IgD-negative memory B cell (primary cell): ENCODE data around the gene ASIC2. TPM values are rescaled to one million over a fixed set of nuclear protein-coding genes. Genes with fewer than 3 reads are reported as not detected.

Source experiments
- H3K27ac Mint-ChIP-seq, 3 donors: one replicate each; pipeline ENCODE4 v1.8.0; 2020 to 2022; ENCODE audit warnings: mild to moderate bottlenecking in 3 of 3, mixed read lengths in 3 of 3, moderate library complexity in 1 of 3
- H3K27me3 Mint-ChIP-seq: one replicate; pipeline ENCODE4 v1.8.0; 2021; ENCODE audit warnings: mixed read lengths
- H3K36me3 Mint-ChIP-seq: one replicate; pipeline ENCODE4 v1.8.0; 2020; ENCODE audit warnings: mild to moderate bottlenecking, mixed read lengths
- H3K4me1 Mint-ChIP-seq, 3 donors: one replicate each; pipeline ENCODE4 v1.8.0; 2020 to 2022; ENCODE audit warnings: mixed read lengths in 3 of 3, mild to moderate bottlenecking in 1 of 3
- H3K4me3 Mint-ChIP-seq, 4 donors: one replicate each; pipeline ENCODE4 v1.8.0; 2020 to 2022; ENCODE audit warnings: mild to moderate bottlenecking in 4 of 4, mixed read lengths in 4 of 4, moderate library complexity in 3 of 4
- H3K9me3 Mint-ChIP-seq, 3 donors: one replicate each; pipeline ENCODE4 v1.8.0; 2020 to 2021; ENCODE audit warnings: mixed read lengths in 3 of 3, mild to moderate bottlenecking in 1 of 3
- polyA plus RNA-seq: library from polyadenylated mRNA; unstranded; fragments of 300-500 nt; fragmentation: Illumina TruSeq; gene quantifications from one replicate; pipeline ENCODE4 v1.2.3, GENCODE V29; 2021

The ASIC2 gene
- polyA plus RNA-seq = not detected

DNA sequence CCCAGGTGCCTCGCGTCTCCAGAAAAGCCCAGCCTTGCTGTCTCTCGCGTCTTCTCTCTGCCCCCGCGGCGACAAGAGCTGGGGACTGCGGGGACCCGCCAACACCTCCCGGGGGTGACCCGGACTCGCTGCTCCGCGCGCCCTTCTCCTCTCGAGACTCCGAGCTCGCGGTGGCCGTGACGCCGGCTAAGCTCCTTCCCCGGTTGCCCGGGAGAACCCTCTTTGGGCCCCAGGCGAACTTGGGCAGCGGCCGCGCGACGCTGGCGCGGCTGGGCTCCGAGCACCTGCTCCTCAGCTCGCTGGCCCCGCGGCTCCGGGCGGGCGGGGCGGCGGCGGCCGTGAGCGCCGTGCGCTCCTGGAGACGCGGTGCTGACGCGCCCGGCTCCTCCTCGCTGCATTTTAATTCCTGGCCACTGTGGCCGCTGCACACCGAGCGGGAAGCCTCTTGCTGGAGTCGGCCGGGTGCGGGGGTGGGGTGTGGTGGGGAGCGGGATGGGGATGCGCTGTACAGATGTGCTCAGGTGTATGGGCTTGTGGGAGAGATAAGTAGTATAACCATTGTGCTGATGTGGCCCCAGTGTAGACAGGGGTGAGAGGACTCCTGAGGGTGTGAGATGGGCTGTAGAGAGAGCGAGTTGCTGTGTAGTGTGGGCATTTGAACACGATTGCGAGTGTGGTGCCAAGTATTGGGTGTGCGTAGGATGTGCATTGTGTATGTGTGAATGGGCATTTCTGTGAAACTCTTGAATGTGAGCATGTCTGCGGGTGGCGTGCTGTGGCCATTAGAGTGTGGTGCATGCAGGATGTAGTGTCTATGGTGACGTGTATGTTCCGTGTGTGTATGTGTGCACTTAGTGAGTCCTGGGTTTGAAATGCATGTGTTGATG is at the start of gene ASIC2:
Gene ASIC2, minus strand, starts transcription at position 315 of the 887 bp plus-strand sequence.
- H3K9me3 Mint-ChIP-seq = peaks cover 0 to 4% (median 0%) of the 10 kb centered on the region in 3 donors
- no peak within 1 kb of the TSS for H3K27ac Mint-ChIP-seq
- H3K27me3 Mint-ChIP-seq = peaks cover 49% of the 10 kb centered on the region
- H3K4me1 Mint-ChIP-seq = peaks cover 0 to 4% (median 0%) of the 10 kb centered on the region in 3 donors
- H3K36me3 Mint-ChIP-seq = no peaks in the 10 kb centered on the region
- no peak within 1 kb of the TSS for H3K4me3 Mint-ChIP-seq

GRCh38 chr17:33342025-33342424 is 48.9 kb upstream of the ASIC2 start:
- Mint-ChIP-seq H3K27me3 (peaks cover 11% of the 10 kb centered on the region), H3K36me3 (peaks cover 1% of the 10 kb centered on the region), H3K27ac (no peak overlapping the region), H3K9me3 (peaks cover 0 to 2% (median 0%) of the 10 kb centered on the region in 3 donors), H3K4me3 (no peak overlapping the region), H3K4me1 (no peaks in the 10 kb centered on the region)

GRCh38 chr17:33338242-33338641 is 45.1 kb upstream of the ASIC2 start:
- Mint-ChIP-seq H3K9me3 (peaks cover 0 to 2% (median 0%) of the 10 kb centered on the region in 3 donors), H3K4me1 (no peaks in the 10 kb centered on the region), H3K27ac (no peak overlapping the region), H3K36me3 (peaks cover 1% of the 10 kb centered on the region), H3K4me3 (no peak overlapping the region), H3K27me3 (peaks cover 9% of the 10 kb centered on the region)

GRCh38 chr17:33335491-33336173 is 42.5 kb upstream of the ASIC2 start:
- peaks cover 0 to 2% (median 0%) of the 10 kb centered on the region in 3 donors for H3K9me3 Mint-ChIP-seq
- H3K4me3 Mint-ChIP-seq = no peak overlapping the region
- H3K27me3 Mint-ChIP-seq = peaks cover 6% of the 10 kb centered on the region
- H3K4me1 Mint-ChIP-seq = no peaks in the 10 kb centered on the region
- no peak overlapping the region for H3K27ac Mint-ChIP-seq
- H3K36me3 Mint-ChIP-seq = peaks cover under 1% of the 10 kb centered on the region

DNA sequence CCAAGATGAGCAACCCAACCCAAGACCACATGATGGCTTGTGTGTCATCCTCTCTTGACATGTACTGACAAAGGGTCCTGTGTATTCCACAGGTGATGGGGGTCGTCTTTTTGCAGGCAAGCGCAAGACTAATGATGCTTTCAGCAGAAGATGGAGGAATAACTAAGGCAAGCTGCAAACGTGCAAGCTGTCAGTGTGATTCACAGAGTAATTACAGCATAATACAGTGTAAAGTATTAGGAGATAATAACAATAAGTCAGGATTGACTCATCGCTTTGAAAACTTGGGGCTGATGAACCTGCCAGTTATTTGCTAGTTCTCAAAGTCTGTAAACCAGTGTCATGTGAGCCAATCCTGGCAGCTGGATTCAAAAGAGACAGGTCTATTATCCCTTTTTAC is 41.6 kb upstream of the ASIC2 start:
- Mint-ChIP-seq H3K9me3 (peaks cover 0 to 2% (median 0%) of the 10 kb centered on the region in 3 donors), H3K27me3 (peaks cover 5% of the 10 kb centered on the region), H3K27ac (no peak overlapping the region), H3K36me3 (no peaks in the 10 kb centered on the region), H3K4me3 (no peak overlapping the region), H3K4me1 (no peaks in the 10 kb centered on the region)

GRCh38 chr17:33330877-33331276 is 37.8 kb upstream of the ASIC2 start:
- Mint-ChIP-seq H3K4me3 (no peak overlapping the region), H3K27ac (no peak overlapping the region), H3K9me3 (peaks cover 0 to 2% (median 0%) of the 10 kb centered on the region in 3 donors), H3K36me3 (no peaks in the 10 kb centered on the region), H3K4me1 (no peaks in the 10 kb centered on the region), H3K27me3 (peaks cover 1% of the 10 kb centered on the region)

DNA sequence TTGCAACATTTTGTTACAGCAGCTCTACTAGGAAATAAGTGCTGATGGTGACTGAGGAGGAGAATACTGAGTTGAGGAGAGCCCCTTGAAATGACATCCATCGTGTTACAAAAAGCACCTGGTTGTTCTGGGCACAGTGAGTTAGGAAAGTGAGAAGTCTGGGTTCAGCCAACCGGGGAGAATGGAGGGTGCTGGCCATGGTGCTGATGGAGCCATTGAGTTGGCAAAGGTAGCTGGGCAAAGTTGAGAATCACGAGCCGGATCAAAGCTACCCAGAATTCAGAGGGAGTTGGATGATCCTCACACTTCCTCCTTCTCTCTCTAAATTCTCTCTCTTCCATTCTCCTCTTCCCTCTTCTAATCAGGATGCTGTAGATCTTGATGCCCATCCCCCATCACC is 35.0 kb upstream of the ASIC2 start:
- H3K36me3 Mint-ChIP-seq = no peaks in the 10 kb centered on the region
- peaks cover 0 to 1% (median 0%) of the 10 kb centered on the region in 3 donors for H3K4me1 Mint-ChIP-seq

GRCh38 chr17:33324736-33325135 is 31.6 kb upstream of the ASIC2 start:
- Mint-ChIP-seq H3K4me3 (no peak overlapping the region), H3K36me3 (no peaks in the 10 kb centered on the region), H3K27me3 (peaks cover 6% of the 10 kb centered on the region), H3K27ac (no peak overlapping the region), H3K9me3 (peaks cover 0 to 3% (median 0%) of the 10 kb centered on the region in 3 donors), H3K4me1 (peaks cover 0 to 1% (median 0%) of the 10 kb centered on the region in 3 donors)

More for the DNA sequence above, 35.0 kb upstream of the ASIC2 start:
- Mint-ChIP-seq H3K9me3 (peaks cover 0 to 2% (median 2%) of the 10 kb centered on the region in 3 donors), H3K27ac (peak overlapping the region in 1 of 3 donors; percentile 48), H3K27me3 (peaks cover 2% of the 10 kb centered on the region), H3K4me3 (no peak overlapping the region)

- no peak overlapping the region for H3K27ac Mint-ChIP-seq
- no peak overlapping the region for H3K4me3 Mint-ChIP-seq
- peaks cover 9% of the 10 kb centered on the region for H3K27me3 Mint-ChIP-seq
- peaks cover 0 to 3% (median 0%) of the 10 kb centered on the region in 3 donors for H3K9me3 Mint-ChIP-seq
- H3K36me3 Mint-ChIP-seq = no peaks in the 10 kb centered on the region
- peaks cover 0 to 1% (median 0%) of the 10 kb centered on the region in 3 donors for H3K4me1 Mint-ChIP-seq
These were observed 29.0 kb upstream of the ASIC2 start for GRCh38 chr17:33322063-33322462.

DNA sequence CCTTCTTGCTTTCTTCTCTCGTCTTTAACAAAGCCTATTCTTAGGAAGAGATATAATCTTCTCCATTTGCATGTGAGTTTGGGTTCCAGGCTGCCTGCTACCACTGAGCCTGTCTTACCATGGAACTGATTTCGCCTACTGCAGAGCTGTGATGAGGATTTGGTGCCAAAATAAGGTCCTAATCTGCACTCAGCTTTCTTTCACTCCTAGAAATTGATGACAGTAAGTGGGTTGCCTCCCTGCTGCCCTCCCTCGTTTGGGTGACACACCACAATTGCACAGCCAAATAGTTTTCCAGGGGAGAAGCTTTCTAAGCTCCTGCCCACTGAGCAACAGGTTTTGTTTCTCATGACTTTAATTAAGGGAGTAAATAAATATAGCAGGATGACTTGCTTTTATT is 25.1 kb upstream of the ASIC2 start:
- Mint-ChIP-seq H3K9me3 (peaks cover 0 to 1% (median 0%) of the 10 kb centered on the region in 3 donors), H3K36me3 (no peaks in the 10 kb centered on the region), H3K4me3 (no peak overlapping the region), H3K27me3 (peaks cover 12% of the 10 kb centered on the region), H3K4me1 (no peaks in the 10 kb centered on the region), H3K27ac (no peak overlapping the region)

- Mint-ChIP-seq H3K27ac (no peak overlapping the region), H3K4me1 (no peaks in the 10 kb centered on the region), H3K36me3 (no peaks in the 10 kb centered on the region), H3K9me3 (no peaks in the 10 kb centered on the region), H3K27me3 (peaks cover 7% of the 10 kb centered on the region), H3K4me3 (no peak overlapping the region)
These were observed 23.7 kb upstream of the ASIC2 start for GRCh38 chr17:33316746-33317145.

DNA sequence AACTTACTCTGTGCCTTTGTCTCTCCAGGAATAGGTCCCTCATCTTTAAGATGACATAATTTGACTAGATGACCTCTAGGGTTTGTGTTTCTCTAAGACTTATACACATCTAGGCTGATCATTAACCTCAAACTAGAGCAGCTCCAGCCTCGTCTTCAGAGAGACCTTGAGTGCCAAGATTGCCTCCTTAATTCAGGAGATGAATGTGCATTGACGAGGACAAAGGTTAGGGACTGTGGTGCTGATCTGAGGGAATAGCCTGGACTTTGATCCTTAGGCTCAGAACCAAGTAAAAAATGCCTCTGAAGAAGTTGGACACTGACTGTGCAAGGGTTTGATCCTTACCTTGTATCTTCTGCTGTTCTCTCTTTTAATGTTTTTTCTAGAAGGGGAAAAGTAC is 17.2 kb upstream of the ASIC2 start:
- Mint-ChIP-seq H3K4me3 (no peak overlapping the region), H3K9me3 (peaks cover 0 to 2% (median 2%) of the 10 kb centered on the region in 3 donors), H3K27ac (no peak overlapping the region), H3K4me1 (no peaks in the 10 kb centered on the region), H3K36me3 (no peaks in the 10 kb centered on the region), H3K27me3 (peaks cover 13% of the 10 kb centered on the region)

- Mint-ChIP-seq H3K27me3 (peaks cover 15% of the 10 kb centered on the region), H3K4me3 (no peak overlapping the region), H3K27ac (no peak overlapping the region), H3K9me3 (peaks cover 4 to 9% (median 6%) of the 10 kb centered on the region in 3 donors), H3K4me1 (peaks cover 0 to 2% (median 0%) of the 10 kb centered on the region in 3 donors), H3K36me3 (peaks cover 1% of the 10 kb centered on the region)
These were observed 10.2 kb upstream of the ASIC2 start for GRCh38 chr17:33303254-33303653.

GRCh38 chr17:33302394-33302793 is 9.3 kb upstream of the ASIC2 start:
- Mint-ChIP-seq H3K27ac (no peak overlapping the region), H3K36me3 (peaks cover 1% of the 10 kb centered on the region), H3K4me3 (no peak overlapping the region), H3K9me3 (peaks cover 2 to 9% (median 6%) of the 10 kb centered on the region in 3 donors), H3K27me3 (peaks cover 11% of the 10 kb centered on the region), H3K4me1 (peaks cover 0 to 2% (median 0%) of the 10 kb centered on the region in 3 donors)

DNA sequence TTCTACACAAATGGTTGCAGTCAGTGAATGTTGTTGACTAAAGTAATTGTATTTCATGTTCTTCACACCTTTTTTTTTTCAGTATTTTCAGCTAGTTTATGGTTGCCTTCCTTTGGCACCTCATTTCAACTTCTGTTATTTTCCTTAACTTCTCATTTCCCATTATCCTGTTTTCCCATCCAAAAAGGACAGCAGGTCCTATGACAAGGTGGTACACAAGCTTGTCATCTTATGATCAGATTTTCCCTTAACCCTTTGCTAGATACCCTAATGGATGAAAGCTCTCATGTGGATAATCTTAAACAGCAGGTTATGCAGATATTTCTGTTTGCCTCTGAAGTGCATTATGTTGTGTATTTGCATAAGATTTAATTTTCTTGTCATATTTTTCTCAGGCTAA is 7.1 kb upstream of the ASIC2 start:
- Mint-ChIP-seq H3K9me3 (peaks cover 2 to 7% (median 6%) of the 10 kb centered on the region in 3 donors), H3K36me3 (peaks cover 1% of the 10 kb centered on the region), H3K27ac (no peak overlapping the region), H3K4me3 (no peak overlapping the region), H3K4me1 (peaks cover 0 to 2% (median 0%) of the 10 kb centered on the region in 3 donors), H3K27me3 (peaks cover 17% of the 10 kb centered on the region)
